WTC11 (cell line): ENCODE results near the gene NEURL1. TPM values are rescaled to one million over a fixed set of nuclear protein-coding genes. Genes with fewer than 3 reads are reported as not detected.
A peak's percentile ranks its signal among the peaks of the same experiment; 100 is the strongest.

Experiments
- ATAC-seq: fragments of 200-7000 bp; cut with Tn5 transposase; 2 replicates; pipeline ENCODE4 v1.10.0; 2021; ENCODE audit warnings: mild to moderate bottlenecking, moderate library complexity
- CTCF ChIA-PET: fragments of 300-600 bp; sonication (Branson Sonifier 250); formaldehyde crosslinking; loops from one replicate; lab custom pipeline; 2021; ENCODE audit warnings: antibody characterized with exemption; lab: Charles Lee
- POLR2A ChIA-PET: fragments of 350-600 bp; sonication (Branson Sonifier 250); formaldehyde crosslinking; loops from one replicate; lab custom pipeline; 2021; ENCODE audit warnings: antibody characterized with exemption; lab: Charles Lee
- DNase-seq: peaks from one replicate; pipeline ENCODE4 v3.0.0; 2021; ENCODE audit warnings: low spot score
- H3K27ac Mint-ChIP-seq: 2 replicates; pipeline ENCODE4 v1.8.0; 2021; ENCODE audit warnings: mixed read lengths
- H3K27me3 Mint-ChIP-seq: 2 replicates; pipeline ENCODE4 v1.8.0; 2021; ENCODE audit warnings: low read depth, mild to moderate bottlenecking, moderate library complexity, mixed read lengths
- H3K36me3 Mint-ChIP-seq: 2 replicates; pipeline ENCODE4 v1.8.0; 2021; ENCODE audit warnings: mixed read lengths
- H3K4me1 Mint-ChIP-seq: 2 replicates; pipeline ENCODE4 v1.8.0; 2022; ENCODE audit warnings: mixed read lengths
- H3K4me3 Mint-ChIP-seq: 2 replicates; pipeline ENCODE4 v1.8.0; 2021; ENCODE audit warnings: mild to moderate bottlenecking, moderate library complexity, mixed read lengths
- H3K9me3 Mint-ChIP-seq: 2 replicates; pipeline ENCODE4 v1.8.0; 2021; ENCODE audit warnings: mixed read lengths
- AFF4 ChIP-seq: sonication (generic); formaldehyde crosslinking; IDR thresholded peaks from 2 replicates; pipeline ENCODE4 v1.8.1; 2023; ENCODE audit warnings: mild to moderate bottlenecking, missing genetic modification reagents, borderline replicate concordance
- ATF1 ChIP-seq: sonication (generic); formaldehyde crosslinking; IDR thresholded peaks from 2 replicates; pipeline ENCODE4 v1.8.1; 2023; ENCODE audit warnings: mild to moderate bottlenecking, moderate library complexity, missing genetic modification reagents
- CTCF ChIP-seq: fragments of 200-600 bp; IDR thresholded peaks from 2 replicates; pipeline ENCODE4 v1.8.0; 2022; ENCODE audit warnings: antibody characterized with exemption
- FOXJ3 ChIP-seq: sonication (generic); formaldehyde crosslinking; IDR thresholded peaks from 2 replicates; pipeline ENCODE4 v1.9.0; 2021; ENCODE audit warnings: missing genetic modification reagents, mild to moderate bottlenecking, borderline replicate concordance
- GRHL2 ChIP-seq: fragments of 250-450 bp; sonication (Bioruptor Pico); IDR thresholded peaks from 2 replicates; pipeline ENCODE4 v1.8.0; 2022; ENCODE audit warnings: mild to moderate bottlenecking, moderate library complexity; ENCODE audit not compliant: insufficient replicate concordance, severe bottlenecking
- JAZF1 ChIP-seq: fragments of 250-450 bp; sonication (Bioruptor Pico); IDR thresholded peaks from 2 replicates; pipeline ENCODE4 v1.9.0; 2021; ENCODE audit warnings: moderate library complexity, mild to moderate bottlenecking, inconsistent platforms
- NFE2L1 ChIP-seq: sonication (generic); formaldehyde crosslinking; IDR thresholded peaks from 2 replicates; pipeline ENCODE4 v1.8.1; 2023; ENCODE audit warnings: missing genetic modification reagents
- NFYB ChIP-seq: sonication (generic); formaldehyde crosslinking; conservative IDR thresholded peaks from 2 replicates; pipeline ENCODE4 v1.8.0; 2022; ENCODE audit warnings: low read depth, missing genetic modification reagents
- PREB ChIP-seq: sonication (generic); formaldehyde crosslinking; IDR thresholded peaks from 2 replicates; pipeline ENCODE4 v1.8.1; 2022; ENCODE audit warnings: mild to moderate bottlenecking, missing genetic modification reagents, moderate library complexity, borderline replicate concordance
- TCF7 ChIP-seq: sonication (generic); formaldehyde crosslinking; IDR thresholded peaks from 2 replicates; pipeline ENCODE4 v1.8.0; 2022; ENCODE audit warnings: mild to moderate bottlenecking, low read depth, missing genetic modification reagents, moderate library complexity
- TEAD4 ChIP-seq: sonication (generic); formaldehyde crosslinking; IDR thresholded peaks from 2 replicates; pipeline ENCODE4 v1.8.0; 2022; ENCODE audit warnings: mild to moderate bottlenecking, missing genetic modification reagents
- USF2 ChIP-seq: sonication (generic); formaldehyde crosslinking; IDR thresholded peaks from 2 replicates; pipeline ENCODE4 v1.8.1; 2023; ENCODE audit warnings: mild to moderate bottlenecking, missing genetic modification reagents, moderate library complexity
- ZMAT4 ChIP-seq: fragments of 250-450 bp; sonication (Bioruptor Pico); IDR thresholded peaks from 2 replicates; pipeline ENCODE4 v1.9.0; 2021; ENCODE audit warnings: mild to moderate bottlenecking
- ZNF219 ChIP-seq: sonication (generic); formaldehyde crosslinking; IDR thresholded peaks from 2 replicates; pipeline ENCODE4 v1.8.0; 2023; ENCODE audit warnings: missing genetic modification reagents, mild to moderate bottlenecking, borderline replicate concordance
- ZNF317 ChIP-seq: sonication (generic); formaldehyde crosslinking; IDR thresholded peaks from 2 replicates; pipeline ENCODE4 v1.8.1; 2023; ENCODE audit warnings: low read depth, mild to moderate bottlenecking, moderate library complexity, missing genetic modification reagents, borderline replicate concordance
- ZNF532 ChIP-seq: fragments of 250-450 bp; sonication (Bioruptor Pico); IDR thresholded peaks from 2 replicates; pipeline ENCODE4 v1.9.0; 2021; ENCODE audit warnings: mild to moderate bottlenecking, borderline replicate concordance
- total RNA-seq: library from RNA; stranded (reverse); gene quantifications from 3 replicates; pipeline ENCODE4 v1.2.3, GENCODE V29; 2021

NEURL1 gene
- total RNA-seq, 1 experiment from 2014 or later = 1.2 TPM

GRCh38 chr10:103626178-103626577 is 132.7 kb downstream of the NEURL1 start:
- Mint-ChIP-seq H3K4me3 (no peak overlapping the region), H3K9me3 (no peaks in the 10 kb centered on the region), H3K27me3 (no peaks in the 10 kb centered on the region), H3K36me3 (0 out of 2 replicates have a peak, but pooled peaks cover 5% of the 10 kb centered on the region), H3K4me1 (no peaks in the 10 kb centered on the region), H3K27ac (peak overlapping the region; percentile 60; the same call in 1 of the 2 replicates)
- no peak for DNase-seq
- ChIA-PET CTCF (interaction anchor here (1.2 to 1.5 kb wide), 2 partner anchors 11 to 60 kb away, joined by 5 to 7 read pairs; no protein-coding TSS in a partner anchor), POLR2A (no interaction called here)
- no peak for ATAC-seq
- TF ChIP-seq NFYB (CRISPR knock-in tag) (no peak), GRHL2 (CRISPR knock-in tag) (no peak), CTCF (no peak), TEAD4 (CRISPR knock-in tag) (no peak), TCF7 (CRISPR knock-in tag) (no peak), ZNF219 (CRISPR knock-in tag) (no peak), NFE2L1 (CRISPR knock-in tag) (no peak), ZNF317 (CRISPR knock-in tag) (no peak), ZNF532 (no peak), JAZF1 (CRISPR knock-in tag) (no peak), AFF4 (CRISPR knock-in tag) (no peak), PREB (CRISPR knock-in tag) (no peak), ATF1 (CRISPR knock-in tag) (no peak), ZMAT4 (no peak), USF2 (CRISPR knock-in tag) (no peak), FOXJ3 (CRISPR knock-in tag) (no peak)
